Liver (tissue), 9 donors: ENCODE results near the gene SKAP1. TPM values are rescaled to one million over a fixed set of nuclear protein-coding genes. Genes with fewer than 3 reads are reported as not detected.

Experiments used
- DNase-seq: peaks from one replicate; pipeline ENCODE4 v3.0.0-alpha.2; 2017; ENCODE audit warnings: low spot score
- H3K27ac ChIP-seq, 2 donors: one replicate each; pipeline ENCODE4 v1.7.0; 2013; ENCODE audit warnings: inconsistent platforms in 2 of 2, low read length in 2 of 2, control low read depth in 1 of 2, low read depth in 1 of 2, mild to moderate bottlenecking in 1 of 2
- H3K27me3 ChIP-seq, 4 donors: one replicate each; pipeline versions ENCODE4 v1.6.1 to v1.7.0; 2013; ENCODE audit warnings: low read length in 3 of 4, inconsistent platforms in 1 of 4, mild to moderate bottlenecking in 1 of 4, moderate library complexity in 1 of 4; ENCODE audit not compliant: control insufficient read depth in 4 of 4, insufficient read depth in 4 of 4
- H3K36me3 ChIP-seq, 4 donors: one replicate each; pipeline versions ENCODE4 v1.6.1 to v1.7.0; 2013; ENCODE audit warnings: low read length in 3 of 4, mild to moderate bottlenecking in 3 of 4, low read depth in 1 of 4, moderate library complexity in 1 of 4; ENCODE audit not compliant: control insufficient read depth in 4 of 4, insufficient read depth in 3 of 4
- H3K4me1 ChIP-seq, 4 donors: one replicate each; pipeline versions ENCODE4 v1.6.1 to v1.7.0; 2013; ENCODE audit warnings: low read length in 3 of 4, mild to moderate bottlenecking in 3 of 4, moderate library complexity in 1 of 4; ENCODE audit not compliant: control insufficient read depth in 4 of 4, insufficient read depth in 4 of 4
- H3K4me3 ChIP-seq, 3 donors: one replicate each; pipeline versions ENCODE4 v1.6.1 to v1.7.0; 2013; ENCODE audit warnings: low read length in 3 of 3, control low read depth in 1 of 3, low read depth in 1 of 3, mild to moderate bottlenecking in 1 of 3
- H3K9ac ChIP-seq, 2 donors: one replicate each; pipeline ENCODE4 v1.7.0; 2013; ENCODE audit warnings: low read length in 2 of 2, mild to moderate bottlenecking in 2 of 2, moderate library complexity in 2 of 2, control low read depth in 1 of 2, low read depth in 1 of 2
- H3K9me3 ChIP-seq, 4 donors: one replicate each; pipeline versions ENCODE4 v1.6.1 to v1.7.0; 2013; ENCODE audit warnings: low read length in 3 of 4; ENCODE audit not compliant: control insufficient read depth in 4 of 4
- ATF3 ChIP-seq: IDR thresholded peaks from 2 replicates; pipeline ENCODE4 v1.6.1; 2016; ENCODE audit warnings: antibody characterized with exemption
- CTCF ChIP-seq: fragments of 150-350 bp; IDR thresholded peaks from 2 replicates; pipeline ENCODE4 v1.5.1; 2017; ENCODE audit warnings: improper control_type of control experiment, low read depth, low read length; ENCODE audit not compliant: missing input control
- EGR1 ChIP-seq, 2 donors: IDR thresholded peaks; 2 replicates each; pipeline ENCODE4 v1.6.1; 2016 to 2018; ENCODE audit warnings: antibody characterized with exemption in 2 of 2, low read depth in 2 of 2
- FOXA1 ChIP-seq: IDR thresholded peaks from 2 replicates; pipeline ENCODE4 v1.6.1; 2016; ENCODE audit warnings: antibody characterized with exemption
- FOXA2 ChIP-seq: IDR thresholded peaks from 2 replicates; pipeline ENCODE4 v1.6.1; 2016; ENCODE audit warnings: antibody characterized with exemption
- GABPA ChIP-seq, 2 donors: IDR thresholded peaks in 1 of 2; conservative IDR thresholded peaks in 1 of 2; 2 replicates each; pipeline ENCODE4 v1.6.1; 2016; ENCODE audit warnings: antibody characterized with exemption in 2 of 2, mild to moderate bottlenecking in 1 of 2, moderate library complexity in 1 of 2
- HNF4A ChIP-seq, 2 donors: conservative IDR thresholded peaks; 2 replicates each; pipeline ENCODE4 v1.6.1; 2016; ENCODE audit warnings: antibody characterized with exemption in 2 of 2, mild to moderate bottlenecking in 2 of 2
- HNF4G ChIP-seq: IDR thresholded peaks from 2 replicates; pipeline ENCODE4 v1.6.1; 2016; ENCODE audit warnings: antibody characterized with exemption
- JUND ChIP-seq, 2 donors: IDR thresholded peaks; 2 replicates each; pipeline ENCODE4 v1.6.1; 2016; ENCODE audit warnings: antibody characterized with exemption in 2 of 2
- MAX ChIP-seq: IDR thresholded peaks from 2 replicates; pipeline ENCODE4 v1.6.1; 2016; ENCODE audit warnings: antibody characterized with exemption
- NR2F2 ChIP-seq: IDR thresholded peaks from 2 replicates; pipeline ENCODE4 v1.6.1; 2016; ENCODE audit warnings: antibody characterized with exemption
- RAD21 ChIP-seq, 2 donors: IDR thresholded peaks; 2 replicates each; pipeline ENCODE4 v1.6.1; 2016; ENCODE audit warnings: antibody characterized with exemption in 2 of 2, mild to moderate bottlenecking in 2 of 2
- REST ChIP-seq: IDR thresholded peaks from 2 replicates; pipeline ENCODE4 v1.6.1; 2016; ENCODE audit warnings: antibody characterized with exemption, mild to moderate bottlenecking
- RXRA ChIP-seq, 2 donors: IDR thresholded peaks; 2 replicates each; pipeline ENCODE4 v1.6.1; 2017 to 2018; ENCODE audit warnings: antibody characterized with exemption in 2 of 2, mild to moderate bottlenecking in 1 of 2
- SP1 ChIP-seq: IDR thresholded peaks from 2 replicates; pipeline ENCODE4 v1.6.1; 2018; ENCODE audit warnings: antibody characterized with exemption, mild to moderate bottlenecking
- TAF1 ChIP-seq: conservative IDR thresholded peaks from 2 replicates; pipeline ENCODE4 v1.6.1; 2016; ENCODE audit warnings: antibody characterized with exemption, mild to moderate bottlenecking
- YY1 ChIP-seq: IDR thresholded peaks from 2 replicates; pipeline ENCODE4 v1.6.1; 2016; ENCODE audit warnings: antibody characterized with exemption, mild to moderate bottlenecking
- ZBTB33 ChIP-seq: IDR thresholded peaks from 2 replicates; pipeline ENCODE4 v1.6.1; 2016; ENCODE audit warnings: antibody characterized with exemption
- WGBS: extraction: QIAGEN DNeasy Blood & Tissue Kit; methylation state at CpG from one replicate; pipeline ENCODE4 v1.1.7; 2013; 5-methylcytosine and 5-hydroxymethylcytosine counted together
- polyA plus RNA-seq, 2 donors: library from polyadenylated mRNA; stranded (reverse) in 1 of 2; unstranded in 1 of 2; fragments of 200-250 nt in 1 of 2; fragments of >200 nt in 1 of 2; fragmentation: Nextera tagmentation in 1 of 2; extraction: Ambion mirVana in 1 of 2; gene quantifications; one replicate each; pipeline versions ENCODE4 v1.2.1 to v1.2.3, GENCODE V29; 2013 to 2015
- total RNA-seq, 2 donors: library from RNA; depleted of rRNA; stranded (reverse); fragments of >200 nt; gene quantifications; one replicate each; pipeline ENCODE4 v1.2.3, GENCODE V29; 2014
- donor health status: healthy.
- donor health status: healthy.
- donor health status: healthy.
- donor health status: healthy.
- donor health status: healthy.

The SKAP1 gene
- total and polyA plus RNA-seq, 4 donors: 2.5 to 20.8 (median 11.3) TPM

- Histone ChIP-seq H3K27me3 (peaks cover 0 to 7% (median 0%) of the 10 kb centered on the region in 4 donors), H3K4me1 (no peaks in the 10 kb centered on the region), H3K27ac (no peak overlapping the region), H3K9ac (no peak overlapping the region), H3K9me3 (no peaks in the 10 kb centered on the region), H3K4me3 (no peak overlapping the region), H3K36me3 (no peaks in the 10 kb centered on the region)
- no peak for DNase-seq
- TF ChIP-seq HNF4A (conservative IDR thresholded peaks at IDR 0.05) (no peak), TAF1 (no peak), JUND (IDR thresholded peaks at IDR 0.05) (no peak), REST (no peak), GABPA (IDR thresholded peaks at IDR 0.05 in 1 of 2, conservative IDR thresholded peaks at IDR 0.05 in 1 of 2) (no peak), HNF4G (no peak), YY1 (no peak), RXRA (IDR thresholded peaks at IDR 0.05) (no peak), MAX (no peak), ZBTB33 (no peak), CTCF (no peak), FOXA2 (no peak), FOXA1 (no peak), SP1 (no peak), EGR1 (IDR thresholded peaks at IDR 0.05; ENCODE audit: low read depth in 2 of 2) (no peak), ATF3 (no peak), NR2F2 (no peak), RAD21 (IDR thresholded peaks at IDR 0.05) (no peak)
- WGBS: 69% methylated on average over 3 of the region's 3 CpGs
Observed at GRCh38 chr17:48438516-48439061, 8.6 kb upstream of the SKAP1 start.
